Frontal cortex (tissue), 4 donors: ENCODE results near the gene ERMN. TPM values are rescaled to one million over a fixed set of nuclear protein-coding genes. Genes with fewer than 3 reads are reported as not detected.
A peak's percentile ranks its signal among the peaks of the same experiment; 100 is the strongest.

Experiments
- DNase-seq, 2 donors: peaks; one replicate each; pipeline ENCODE4 v3.0.0; 2012; ENCODE audit warnings: low spot score in 2 of 2
- FAIRE-seq: peaks from 2 replicates; lab custom pipeline; 2012; peaks lifted over from hg19 to GRCh38; lab: Jason Lieb, UNC
- total RNA-seq: library from RNA; depleted of rRNA; stranded (reverse); fragments of >200 nt; gene quantifications from one replicate; pipeline ENCODE4 v1.2.3, GENCODE V29; 2014
- donor health status: control.
- donor health status: control.
- donor health status: control.

ERMN gene
- total RNA-seq, 1 donor from 2014 or later, result under 0.01 TPM

GRCh38 chr2:157334335-157334734 lies 8.7 kb upstream of the ERMN start:
- no peak for DNase-seq
- FAIRE-seq, result no peak

GRCh38 chr2:157333304-157334047 lies 7.9 kb upstream of the ERMN start:
- FAIRE-seq (no peak), DNase-seq (no peak)

GRCh38 chr2:157329524-157329923 lies 3.9 kb upstream of the ERMN start:
- FAIRE-seq (no peak), DNase-seq (no peak)

- FAIRE-seq (no peak), DNase-seq (peak; percentile 18 to 42)
Measured at GRCh38 chr2:157327621-157328500, 2.2 kb upstream of the ERMN start.

GRCh38 chr2:157327200-157327599 lies 1.6 kb upstream of the ERMN start:
- DNase-seq, result no peak
- no peak for FAIRE-seq

GRCh38 chr2:157326698-157327097 lies 1.1 kb upstream of the ERMN start:
- FAIRE-seq, result no peak
- no peak for DNase-seq

- peak; percentile 62 for FAIRE-seq
- no peak for DNase-seq
Measured at GRCh38 chr2:157324331-157324843, 1.2 kb downstream of the ERMN start.

GRCh38 chr2:157322432-157322831 lies 3.2 kb downstream of the ERMN start:
- FAIRE-seq (no peak), DNase-seq (no peak)

GRCh38 chr2:157321466-157321865 lies 4.2 kb downstream of the ERMN start:
- DNase-seq, result no peak
- FAIRE-seq, result no peak

- DNase-seq (no peak), FAIRE-seq (peak; percentile 40)
Measured at GRCh38 chr2:157320409-157320808, 5.2 kb downstream of the ERMN start.

GRCh38 chr2:157319795-157320194 lies 5.8 kb downstream of the ERMN start:
- FAIRE-seq (peak; percentile 93), DNase-seq (no peak)

GRCh38 chr2:157318884-157319283 lies 6.7 kb downstream of the ERMN start:
- DNase-seq, result no peak
- FAIRE-seq, result no peak

GRCh38 chr2:157315901-157316300 lies 9.7 kb downstream of the ERMN start:
- FAIRE-seq, result no peak

GRCh38 chr2:157312866-157313486 lies 12.6 kb downstream of the ERMN start:
- FAIRE-seq (peak; percentile 48), DNase-seq (no peak)

More at GRCh38 chr2:157315901-157316300, 9.7 kb downstream of the ERMN start:
- no peak for DNase-seq

GRCh38 chr2:157311706-157312105 lies 13.9 kb downstream of the ERMN start:
- FAIRE-seq, result no peak
- DNase-seq, result no peak

- no peak for FAIRE-seq
- no peak for DNase-seq
Measured at GRCh38 chr2:157309878-157310277, 15.7 kb downstream of the ERMN start.

- DNase-seq (no peak), FAIRE-seq (no peak)
Measured at GRCh38 chr2:157307021-157307420, 18.6 kb downstream of the ERMN start.

GRCh38 chr2:157305723-157306110 lies 19.9 kb downstream of the ERMN start:
- FAIRE-seq (no peak), DNase-seq (no peak)

- FAIRE-seq (no peak), DNase-seq (no peak)
Measured at GRCh38 chr2:157304811-157305722, 20.6 kb downstream of the ERMN start.
